Kidney (tissue), 14 donors: ENCODE measurements around the gene MGST1. TPM values are rescaled to one million over a fixed set of nuclear protein-coding genes. Genes with fewer than 3 reads are reported as not detected.

Experiments used
- DNase-seq, 5 donors: peaks; one replicate each; pipeline ENCODE4 v3.0.0-alpha.2; 2013 to 2020
- FAIRE-seq: peaks from 2 replicates; lab custom pipeline; 2012; peaks lifted over from hg19 to GRCh38; lab: Jason Lieb, UNC
- H3K27ac ChIP-seq, 2 donors: one replicate each; pipeline ENCODE4 v1.7.0; 2013; ENCODE audit warnings: low read depth in 2 of 2, low read length in 2 of 2, inconsistent platforms in 1 of 2
- H3K27me3 ChIP-seq: one replicate; pipeline ENCODE4 v1.7.1; 2013; ENCODE audit warnings: low read length, inconsistent platforms; ENCODE audit not compliant: control insufficient read depth, insufficient read depth
- H3K36me3 ChIP-seq, 3 donors: one replicate each; pipeline versions ENCODE4 v1.7.0 to v1.7.1; 2013; ENCODE audit warnings: low read length in 3 of 3, control low read depth in 1 of 3, inconsistent platforms in 1 of 3; ENCODE audit not compliant: insufficient read depth in 3 of 3, control insufficient read depth in 2 of 3
- H3K4me1 ChIP-seq, 3 donors: one replicate each; pipeline versions ENCODE4 v1.7.0 to v1.7.1; 2013; ENCODE audit warnings: low read length in 3 of 3, inconsistent platforms in 1 of 3, low read depth in 1 of 3; ENCODE audit not compliant: control insufficient read depth in 2 of 3, insufficient read depth in 2 of 3
- H3K4me3 ChIP-seq, 3 donors: one replicate each; pipeline versions ENCODE4 v1.7.0 to v1.8.1; 2013; ENCODE audit warnings: low read length in 3 of 3, control low read depth in 1 of 3, inconsistent platforms in 1 of 3
- H3K9ac ChIP-seq, 3 donors: one replicate each; pipeline versions ENCODE4 v1.7.0 to v1.7.1; 2013; ENCODE audit warnings: low read length in 3 of 3, control low read depth in 1 of 3, inconsistent platforms in 1 of 3
- H3K9me3 ChIP-seq, 3 donors: one replicate each; pipeline versions ENCODE4 v1.7.0 to v1.7.1; 2013; ENCODE audit warnings: low read length in 3 of 3, control low read depth in 1 of 3, inconsistent platforms in 1 of 3; ENCODE audit not compliant: control insufficient read depth in 2 of 3, insufficient read depth in 1 of 3
- intact Hi-C: fragments of 100-400 bp; cut with DNase I; formaldehyde crosslinking; loops from one replicate; pipeline ENCODE4 v1.11.1; 2022
- polyA plus RNA-seq: library from polyadenylated mRNA; stranded (reverse); fragments of 350-450 nt; fragmentation: Illumina TruSeq; extraction: RNeasy Lipid Tissue Mini Kit (QIAGEN cat#74804); gene quantifications from one replicate; pipeline ENCODE4 v1.2.3, GENCODE V29; 2014; ENCODE audit warnings: low read depth, low replicate concordance; ENCODE audit not compliant: insufficient read depth
- total RNA-seq: library from RNA; stranded (reverse); fragmentation: NEBNext Ultra II Directional; extraction: Animal tissue kit (Norgen Biotek cat#: 25700); gene quantifications from one replicate; pipeline ENCODE4 v1.2.1, GENCODE V29; 2021
- TF ChIP-seq, protein P1 (sequence below): IDR thresholded peaks from 3 replicates; pipeline ENCODE4 v1.5.1; 2012; ENCODE audit warnings: mild to moderate bottlenecking, moderate library complexity, borderline replicate concordance; ENCODE audit not compliant: insufficient read depth; ENCODE audit errors: extremely low read depth
- donor health status: control.
- donor health status: control.
- donor health status: control.
- donor health status: control.
- donor health status: control.
- donor health status: DM: yes; HTN: yes; CAD: no.
- donor health status: Normal renal cell carcinoma (clear cell type).

The MGST1 gene
- total and polyA plus RNA-seq, 2 donors from 2014 or later: 98.6 to 350 TPM

DNA sequence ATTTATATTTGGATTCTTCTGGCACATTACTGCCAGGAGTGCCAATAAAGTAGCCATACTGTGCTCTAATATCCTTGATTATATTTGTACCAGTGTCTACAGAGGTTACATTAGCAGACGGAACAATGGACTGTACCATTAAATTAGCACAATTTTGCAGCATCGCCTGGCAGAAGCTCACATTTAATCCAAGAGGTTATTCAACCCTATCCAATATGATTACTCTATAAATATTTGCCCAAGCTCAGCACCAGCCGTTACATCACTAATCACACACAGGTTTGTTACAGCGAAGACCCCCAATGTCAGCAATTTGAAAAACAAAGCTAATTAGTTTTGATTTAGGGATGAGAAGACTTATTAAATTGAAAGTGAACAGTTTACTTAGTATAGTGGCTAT lies 16.9 kb upstream of the MGST1 start:
- no peaks in the 10 kb centered on the region for H3K4me1 ChIP-seq
- no peak overlapping the region for H3K27ac ChIP-seq
- TF ChIP-seq, protein P1, sequence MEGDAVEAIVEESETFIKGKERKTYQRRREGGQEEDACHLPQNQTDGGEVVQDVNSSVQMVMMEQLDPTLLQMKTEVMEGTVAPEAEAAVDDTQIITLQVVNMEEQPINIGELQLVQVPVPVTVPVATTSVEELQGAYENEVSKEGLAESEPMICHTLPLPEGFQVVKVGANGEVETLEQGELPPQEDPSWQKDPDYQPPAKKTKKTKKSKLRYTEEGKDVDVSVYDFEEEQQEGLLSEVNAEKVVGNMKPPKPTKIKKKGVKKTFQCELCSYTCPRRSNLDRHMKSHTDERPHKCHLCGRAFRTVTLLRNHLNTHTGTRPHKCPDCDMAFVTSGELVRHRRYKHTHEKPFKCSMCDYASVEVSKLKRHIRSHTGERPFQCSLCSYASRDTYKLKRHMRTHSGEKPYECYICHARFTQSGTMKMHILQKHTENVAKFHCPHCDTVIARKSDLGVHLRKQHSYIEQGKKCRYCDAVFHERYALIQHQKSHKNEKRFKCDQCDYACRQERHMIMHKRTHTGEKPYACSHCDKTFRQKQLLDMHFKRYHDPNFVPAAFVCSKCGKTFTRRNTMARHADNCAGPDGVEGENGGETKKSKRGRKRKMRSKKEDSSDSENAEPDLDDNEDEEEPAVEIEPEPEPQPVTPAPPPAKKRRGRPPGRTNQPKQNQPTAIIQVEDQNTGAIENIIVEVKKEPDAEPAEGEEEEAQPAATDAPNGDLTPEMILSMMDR: no peak
- DNase-seq (no peak), FAIRE-seq (no peak)
- H3K9me3 ChIP-seq: peaks cover 0 to 6% (median 0%) of the 10 kb centered on the region in 3 donors
- no peak overlapping the region for H3K9ac ChIP-seq
- intact Hi-C loops: no loop called here
- no peak overlapping the region for H3K4me3 ChIP-seq
- H3K36me3 ChIP-seq: no peaks in the 10 kb centered on the region
- no peaks in the 10 kb centered on the region for H3K27me3 ChIP-seq

GRCh38 chr12:16331998-16332397 lies 15.4 kb upstream of the MGST1 start:
- TF ChIP-seq, protein P1: no peak
- intact Hi-C loops: no loop called here
- no peak for FAIRE-seq

DNA sequence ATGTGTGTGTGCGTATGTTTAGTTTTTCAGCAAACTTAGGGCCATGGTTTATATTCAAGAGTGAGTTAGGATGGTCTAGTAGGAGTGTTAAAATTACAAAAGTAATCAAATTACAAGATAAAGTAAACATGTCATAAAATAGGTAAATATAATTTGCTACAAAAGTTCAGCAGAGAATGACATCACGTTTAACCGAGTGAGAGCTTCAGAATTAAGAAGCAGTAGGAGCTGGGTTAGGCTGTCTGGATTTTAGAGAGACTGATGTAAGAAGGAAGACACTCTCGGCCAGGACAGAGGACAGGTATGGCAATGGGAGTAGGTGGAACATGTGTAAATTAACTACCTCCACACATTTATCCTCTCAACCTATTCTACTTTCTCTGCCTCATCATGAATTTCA lies 11.6 kb upstream of the MGST1 start:
- FAIRE-seq: no peak

More at GRCh38 chr12:16331998-16332397, 15.4 kb upstream of the MGST1 start:
- Histone ChIP-seq H3K36me3 (no peaks in the 10 kb centered on the region), H3K4me1 (no peaks in the 10 kb centered on the region), H3K27ac (no peak overlapping the region), H3K9me3 (peaks cover 0 to 6% (median 0%) of the 10 kb centered on the region in 3 donors), H3K27me3 (no peaks in the 10 kb centered on the region), H3K4me3 (no peak overlapping the region), H3K9ac (no peak overlapping the region)
- DNase-seq: no peak

More for the DNA sequence above, 11.6 kb upstream of the MGST1 start:
- H3K9ac ChIP-seq: no peak overlapping the region
- H3K36me3 ChIP-seq: no peaks in the 10 kb centered on the region
- intact Hi-C loops: no loop called here
- no peaks in the 10 kb centered on the region for H3K9me3 ChIP-seq
- H3K27ac ChIP-seq: no peak overlapping the region
- H3K27me3 ChIP-seq: no peaks in the 10 kb centered on the region
- H3K4me1 ChIP-seq: no peaks in the 10 kb centered on the region
- no peak for DNase-seq
- TF ChIP-seq, protein P1: no peak
- no peak overlapping the region for H3K4me3 ChIP-seq
